Spleen (tissue), 11 donors: Measurements from ENCODE around the gene EXOC6B. TPM values are rescaled to one million over a fixed set of nuclear protein-coding genes. Genes with fewer than 3 reads are reported as not detected.

Source experiments
- DNase-seq: peaks from one replicate; pipeline ENCODE4 v3.0.0-alpha.2; 2020
- H3K27ac ChIP-seq, 8 donors: fragments of 200-600 bp; sonication (generic) in 7 of 8; 1 replicate in 4 of 8; 2 replicates in 4 of 8; pipeline versions ENCODE4 v1.5.0 to v1.8.0; 2016 to 2021; ENCODE audit warnings: inconsistent platforms in 4 of 8, mild to moderate bottlenecking in 4 of 8, moderate library complexity in 1 of 8
- H3K27me3 ChIP-seq, 7 donors: fragments of 200-600 bp; sonication (generic) in 6 of 7; replicated peaks in 1 of 7; 1 replicate in 4 of 7; 2 replicates in 3 of 7; pipeline versions ENCODE4 v1.5.0 to v1.8.0; 2016 to 2021; ENCODE audit warnings: inconsistent platforms in 3 of 7, mild to moderate bottlenecking in 1 of 7
- H3K36me3 ChIP-seq, 6 donors: fragments of 200-600 bp; sonication (generic) in 5 of 6; 1 replicate in 4 of 6; 2 replicates in 2 of 6; pipeline versions ENCODE4 v1.5.0 to v1.8.0; 2016 to 2021; ENCODE audit warnings: inconsistent platforms in 2 of 6
- H3K4me1 ChIP-seq, 6 donors: fragments of 200-600 bp; sonication (generic) in 5 of 6; 1 replicate in 3 of 6; 2 replicates in 3 of 6; pipeline versions ENCODE4 v1.5.0 to v1.8.0; 2016 to 2021; ENCODE audit warnings: inconsistent platforms in 3 of 6
- H3K4me3 ChIP-seq, 8 donors: fragments of 200-600 bp; sonication (generic) in 7 of 8; 1 replicate in 4 of 8; 2 replicates in 4 of 8; pipeline versions ENCODE4 v1.5.0 to v1.8.0; 2016 to 2021; ENCODE audit warnings: inconsistent platforms in 4 of 8, mild to moderate bottlenecking in 4 of 8, moderate library complexity in 2 of 8
- H3K9me3 ChIP-seq, 8 donors: fragments of 200-600 bp; sonication (generic) in 7 of 8; 1 replicate in 4 of 8; 2 replicates in 4 of 8; pipeline versions ENCODE4 v1.5.0 to v1.8.0; 2016 to 2021; ENCODE audit warnings: inconsistent platforms in 4 of 8
- CTCF ChIP-seq, 11 experiments: fragments of 200-600 bp in 7 of 11; fragments of 450-650 bp in 4 of 11; sonication (generic) in 4 of 11; IDR thresholded peaks in 8 of 11; conservative IDR thresholded peaks in 3 of 11; 1 replicate in 7 of 11; 2 replicates in 4 of 11; pipeline versions ENCODE4 v1.4.0 to v1.8.0; 2016 to 2021; ENCODE audit warnings: antibody characterized with exemption in 11 of 11, inconsistent platforms in 4 of 11, mild to moderate bottlenecking in 1 of 11
- POLR2A ChIP-seq, 3 donors: fragments of 450-650 bp; IDR thresholded peaks; one replicate each; pipeline ENCODE4 v1.5.1; 2017; ENCODE audit warnings: antibody characterized with exemption in 3 of 3, mild to moderate bottlenecking in 1 of 3
- POLR2AphosphoS5 ChIP-seq, 3 donors: sonication (generic); formaldehyde crosslinking; IDR thresholded peaks; one replicate each; pipeline ENCODE4 v1.5.1; 2017; ENCODE audit warnings: antibody characterized with exemption in 3 of 3
- WGBS, 5 donors: extraction: QIAGEN DNeasy Blood & Tissue Kit in 3 of 5; methylation state at CpG; one replicate each; pipeline versions ENCODE4 v1.1.5 to v1.1.7; 2013 to 2018; 5-methylcytosine and 5-hydroxymethylcytosine counted together
- intact Hi-C: fragments of 100-400 bp; cut with DNase I; formaldehyde crosslinking; loops from one replicate; pipeline ENCODE4 v1.15.0; 2023; ENCODE audit warnings: low total_unique reads
- polyA plus RNA-seq, 3 donors: library from polyadenylated mRNA; stranded (reverse); fragments of 200-250 nt; gene quantifications; one replicate each; pipeline ENCODE4 v1.2.1, GENCODE V29; 2013
- total RNA-seq, 7 donors: library from RNA; depleted of rRNA in 3 of 7; stranded (reverse); fragments of >200 nt in 3 of 7; fragmentation: NEBNext Ultra II Directional in 4 of 7; extraction: Animal tissue kit (Norgen Biotek cat#: 25700) in 4 of 7; gene quantifications; one replicate each; pipeline versions ENCODE4 v1.1.0 to v1.2.1, GENCODE V29; 2016 to 2021
- donor health status: healthy with polysubstance abuse.
- donor health status: DM: no; HTN: no; CAD: no; lungs with moderate emphysema.
- donor health status: DM: no; HTN: no; CAD: no.
- donor health status: Bipolar disorder and iron deficiency.
- donor health status: healthy.
- donor health status: DM: no; HTN: no; CAD: no.
- donor health status: DM: yes; HTN: yes; CAD: no.

Gene EXOC6B
- total and polyA plus RNA-seq, 10 donors, result 1.0 to 27.9 (median 18.0) TPM

- DNase-seq, result no peak
- Histone ChIP-seq H3K9me3 (no peaks in the 10 kb centered on the region), H3K4me1 (peaks cover 29 to 77% (median 62%) of the 10 kb centered on the region in 6 donors), H3K36me3 (no peaks in the 10 kb centered on the region), H3K27me3 (peaks cover 11 to 88% (median 63%) of the 10 kb centered on the region in 7 donors), H3K4me3 (peak overlapping the region in 7 of 8 donors; percentile 30 to 67 (median 39)), H3K27ac (peak overlapping the region in 4 of 8 donors; percentile 44 to 70 (median 58))
- intact Hi-C loops, result no loop called here
- TF ChIP-seq CTCF (IDR thresholded peaks at IDR 0.05 in 8 of 11, conservative IDR thresholded peaks at IDR 0.05 in 3 of 11) (no peak), POLR2AphosphoS5 (IDR thresholded peaks at IDR 0.05) (no peak), POLR2A (IDR thresholded peaks at IDR 0.05) (no peak)
- 6 to 18% (median 7%) methylated on average over 13 to 23 of the region's 23 CpGs for WGBS, 5 donors
Measured at GRCh38 chr2:72144274-72144631, 681.6 kb downstream of the EXOC6B start.

- H3K27ac ChIP-seq, result peak overlapping the region in 4 of 8 donors; percentile 48 to 70 (median 58)
- intact Hi-C loops, result no loop called here
- H3K36me3 ChIP-seq, result no peaks in the 10 kb centered on the region
- 11 to 23% (median 19%) methylated on average over 52 to 65 of the region's 65 CpGs for WGBS, 5 donors
- H3K4me1 ChIP-seq, result peaks cover 27 to 80% (median 59%) of the 10 kb centered on the region in 6 donors
- peak; percentile 74 for DNase-seq
- peaks cover 11 to 82% (median 61%) of the 10 kb centered on the region in 7 donors for H3K27me3 ChIP-seq
- TF ChIP-seq POLR2AphosphoS5 (IDR thresholded peaks at IDR 0.05) (peak in 1 of 3 donors; percentile 3), POLR2A (IDR thresholded peaks at IDR 0.05) (no peak)
- peak overlapping the region in 7 of 8 donors; percentile 4 to 67 (median 35) for H3K4me3 ChIP-seq
- H3K9me3 ChIP-seq, result no peaks in the 10 kb centered on the region
Measured at GRCh38 chr2:72143441-72144273, 682.2 kb downstream of the EXOC6B start.

GRCh38 chr2:72142570-72143440, 683.0 kb downstream of the EXOC6B start:
- intact Hi-C loops, result no loop called here
- H3K36me3 ChIP-seq, result no peaks in the 10 kb centered on the region
- TF ChIP-seq POLR2AphosphoS5 (IDR thresholded peaks at IDR 0.05) (peak; percentile 25 to 73 (median 66)), CTCF (IDR thresholded peaks at IDR 0.05 in 8 of 11, conservative IDR thresholded peaks at IDR 0.05 in 3 of 11) (no peak), POLR2A (IDR thresholded peaks at IDR 0.05) (no peak)
- DNase-seq, result peak; percentile 79
- H3K4me3 ChIP-seq, result peak overlapping the region in 5 of 8 donors; percentile 14 to 67 (median 19)
- peaks cover 24 to 83% (median 60%) of the 10 kb centered on the region in 6 donors for H3K4me1 ChIP-seq
- 21 to 26% (median 24%) methylated on average over 44 to 50 of the region's 50 CpGs for WGBS, 5 donors
- peak overlapping the region in 4 of 8 donors; percentile 48 to 70 (median 58) for H3K27ac ChIP-seq
- H3K27me3 ChIP-seq, result peaks cover 11 to 74% (median 56%) of the 10 kb centered on the region in 7 donors
- H3K9me3 ChIP-seq, result no peaks in the 10 kb centered on the region

GRCh38 chr2:72141881-72142451, 683.9 kb downstream of the EXOC6B start:
- H3K4me1 ChIP-seq, result peaks cover 19 to 81% (median 58%) of the 10 kb centered on the region in 6 donors
- intact Hi-C loops, result no loop called here
- no peak overlapping the region for H3K4me3 ChIP-seq
- no peaks in the 10 kb centered on the region for H3K36me3 ChIP-seq
- 75 to 86% (median 79%) methylated on average over 13 of the region's 13 CpGs for WGBS, 5 donors
- TF ChIP-seq POLR2AphosphoS5 (IDR thresholded peaks at IDR 0.05), result no peak
- no peak for TF ChIP-seq CTCF (IDR thresholded peaks at IDR 0.05 in 8 of 11, conservative IDR thresholded peaks at IDR 0.05 in 3 of 11)
- no peak for TF ChIP-seq POLR2A (IDR thresholded peaks at IDR 0.05)
- DNase-seq, result peak; percentile 55
- H3K27ac ChIP-seq, result no peak overlapping the region
- H3K9me3 ChIP-seq, result no peaks in the 10 kb centered on the region
- peaks cover 6 to 70% (median 48%) of the 10 kb centered on the region in 7 donors for H3K27me3 ChIP-seq
